OCI-M1 (cell line): ENCODE measurements around the gene ZNF32.

ENCODE experiments used
- DNase-seq: peaks from one replicate; lab custom pipeline; 2025; lab: John Stamatoyannopoulos, UW

ZNF32 gene

DNA sequence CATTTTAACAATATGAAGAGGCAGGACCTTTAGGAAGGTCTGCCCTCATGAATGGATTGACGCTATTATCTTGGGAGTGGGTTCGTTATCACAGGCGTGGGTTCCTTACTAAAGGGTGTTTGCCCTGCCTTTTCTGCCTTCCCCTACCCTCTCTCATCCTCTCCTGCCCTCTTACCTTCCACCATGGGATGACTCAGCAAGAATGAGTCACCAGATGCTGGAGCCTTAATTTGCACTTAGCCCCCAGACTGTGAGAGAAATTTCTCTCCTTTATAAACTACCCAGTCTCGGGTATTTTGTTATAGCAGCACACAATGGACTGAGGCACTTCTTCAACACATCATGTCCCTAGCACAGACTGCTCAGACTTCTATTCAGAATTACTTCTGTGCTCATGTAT lies 31.4 kb upstream of the ZNF32 start:
- DNase-seq, result peak; percentile 25

GRCh38 chr10:43679509-43679908 lies 30.8 kb upstream of the ZNF32 start:
- no peak for DNase-seq

DNA sequence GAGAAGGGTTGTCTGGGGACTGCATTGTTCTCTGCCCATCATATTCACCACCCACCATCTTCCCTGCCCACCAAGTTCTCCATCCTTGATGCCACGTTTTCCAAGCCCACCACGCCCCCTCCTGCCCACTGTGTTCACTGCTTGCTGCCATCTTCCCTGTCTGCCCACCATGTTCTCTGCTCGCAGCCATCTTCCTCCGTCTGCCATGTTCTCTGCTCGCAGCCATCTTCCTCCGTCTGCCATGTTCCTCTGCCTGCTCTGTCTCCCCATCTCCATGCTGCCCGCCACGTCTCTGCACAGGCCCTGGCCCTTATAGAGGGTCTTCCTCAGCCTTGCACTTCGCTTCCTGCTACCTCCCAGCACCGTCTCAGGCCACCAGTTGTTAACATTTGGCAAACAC lies 30.0 kb upstream of the ZNF32 start:
- DNase-seq, result no peak

- no peak for DNase-seq
These were observed 28.2 kb upstream of the ZNF32 start for GRCh38 chr10:43676901-43677300.

DNA sequence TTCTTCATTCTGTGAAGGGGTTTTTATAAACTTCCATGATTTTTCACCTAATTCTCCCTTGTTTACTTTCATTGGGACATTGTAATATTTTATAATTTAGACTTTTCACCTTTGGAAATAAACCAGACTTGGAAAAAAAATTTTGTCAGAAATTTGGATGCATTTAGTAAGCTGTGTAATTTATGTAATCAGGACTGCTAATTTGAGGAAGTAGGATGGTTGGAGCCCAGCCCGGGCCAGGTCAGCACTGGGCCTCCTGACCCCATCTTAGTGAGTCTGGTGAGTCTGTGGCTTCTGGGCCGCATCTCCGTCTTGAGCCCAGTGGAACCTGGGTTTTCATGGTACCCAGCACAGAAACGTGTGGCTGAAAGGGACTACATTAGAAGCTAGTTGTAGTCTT lies 27.6 kb upstream of the ZNF32 start:
- DNase-seq, result no peak

- DNase-seq, result no peak
These were observed 26.0 kb upstream of the ZNF32 start for GRCh38 chr10:43674553-43675210.

GRCh38 chr10:43673471-43673870 lies 24.8 kb upstream of the ZNF32 start:
- DNase-seq, result no peak

GRCh38 chr10:43671659-43672531 lies 23.2 kb upstream of the ZNF32 start:
- peak; percentile 81 for DNase-seq

- DNase-seq, result no peak
These were observed 20.7 kb upstream of the ZNF32 start for GRCh38 chr10:43669386-43669785.

DNA sequence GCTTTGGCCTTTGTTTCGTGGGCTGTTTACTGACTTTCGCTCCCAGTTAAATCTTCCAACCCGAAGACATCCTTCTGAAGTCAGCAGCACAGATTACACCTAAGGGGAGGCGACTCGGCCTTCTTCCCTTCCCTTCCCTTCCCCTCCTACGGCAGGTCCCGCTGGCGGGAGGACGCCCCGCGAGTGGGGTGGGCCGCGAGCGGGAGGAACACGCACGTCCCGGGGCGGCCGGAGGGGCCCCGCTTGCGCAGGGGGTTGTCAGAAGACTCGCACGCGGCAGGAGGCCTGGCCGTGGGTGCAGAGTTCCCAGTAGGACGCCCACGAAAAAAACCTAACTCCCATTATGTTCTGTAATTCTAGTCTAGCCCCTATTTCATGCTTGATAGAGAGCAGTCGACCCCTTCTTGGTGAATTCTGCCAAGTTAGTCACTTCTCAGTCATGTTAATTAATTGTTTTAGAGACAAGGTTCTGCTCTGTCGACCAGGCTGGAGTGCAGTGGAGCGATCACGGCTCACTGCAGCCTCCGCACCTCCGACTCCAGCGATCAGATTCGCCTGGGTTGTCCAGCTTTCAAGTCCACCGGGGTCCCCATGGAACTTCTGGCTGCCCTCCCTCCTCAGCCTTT lies 19.2 kb upstream of the ZNF32 start:
- no peak for DNase-seq

- DNase-seq, result no peak
These were observed 18.6 kb upstream of the ZNF32 start for GRCh38 chr10:43667317-43667731.

- DNase-seq, result no peak
These were observed 17.9 kb upstream of the ZNF32 start for GRCh38 chr10:43666552-43666951.

DNA sequence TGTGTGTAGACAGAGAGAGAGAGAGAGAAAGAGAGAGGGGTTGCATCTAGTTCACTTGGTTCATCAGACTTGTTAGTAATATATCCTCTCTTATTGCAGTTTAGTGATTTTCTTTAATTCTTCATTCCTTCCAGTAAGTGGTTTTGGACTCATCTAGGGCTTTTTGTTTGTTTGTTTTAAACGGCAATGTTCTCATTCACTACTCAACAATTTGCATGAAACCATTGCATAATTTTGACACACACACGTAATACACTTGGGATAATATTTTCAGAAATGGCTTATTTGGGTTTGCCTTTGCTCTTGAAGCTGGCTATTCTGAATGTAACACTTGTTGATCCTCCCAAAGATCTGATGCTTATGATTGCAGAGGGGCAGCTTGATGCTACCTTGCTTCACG lies 16.4 kb upstream of the ZNF32 start:
- no peak for DNase-seq

- no peak for DNase-seq
These were observed 9.5 kb upstream of the ZNF32 start for GRCh38 chr10:43658227-43658626.

DNA sequence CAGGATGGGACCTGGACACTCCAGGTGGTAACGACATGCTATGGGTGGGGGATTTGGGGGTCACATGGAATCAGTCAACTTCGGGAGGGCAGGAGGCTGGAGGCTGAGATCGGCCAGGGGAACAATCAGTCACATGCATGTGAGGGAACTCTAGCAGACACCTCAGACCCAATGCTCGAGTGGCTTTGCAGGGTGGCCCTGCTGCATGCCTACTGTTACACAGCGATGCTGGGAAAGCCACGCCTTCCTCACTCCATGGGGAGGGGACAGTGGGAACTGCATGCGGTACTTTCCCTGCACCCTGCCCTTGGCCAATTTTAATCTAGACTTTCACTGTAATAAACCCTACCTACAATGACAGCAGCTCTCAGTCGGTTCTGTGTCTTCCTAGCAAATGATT lies 6.6 kb upstream of the ZNF32 start:
- no peak for DNase-seq

- no peak for DNase-seq
These were observed 5.1 kb upstream of the ZNF32 start for GRCh38 chr10:43653746-43654145.

DNA sequence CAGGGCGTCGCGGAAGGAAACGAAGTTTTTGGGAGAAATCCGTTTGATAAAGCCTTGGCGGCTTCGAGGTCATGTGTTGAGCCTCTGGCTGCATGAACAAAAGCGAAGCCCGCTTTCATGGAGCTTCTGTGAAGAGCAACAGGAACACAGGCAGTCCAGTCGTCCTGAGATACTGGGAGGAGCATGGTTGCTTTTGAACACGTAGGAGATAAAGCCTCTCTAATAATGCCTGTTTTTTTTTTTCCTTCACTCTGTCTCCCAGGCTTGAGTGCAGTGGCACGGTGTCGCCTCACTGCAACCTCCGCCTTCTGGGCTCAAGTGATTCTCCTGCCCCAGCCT lies 473 bp upstream of the ZNF32 start:
- DNase-seq, result no peak

GRCh38 chr10:43648095-43648397 lies 635 bp downstream of the ZNF32 start:
- no peak for DNase-seq

DNA sequence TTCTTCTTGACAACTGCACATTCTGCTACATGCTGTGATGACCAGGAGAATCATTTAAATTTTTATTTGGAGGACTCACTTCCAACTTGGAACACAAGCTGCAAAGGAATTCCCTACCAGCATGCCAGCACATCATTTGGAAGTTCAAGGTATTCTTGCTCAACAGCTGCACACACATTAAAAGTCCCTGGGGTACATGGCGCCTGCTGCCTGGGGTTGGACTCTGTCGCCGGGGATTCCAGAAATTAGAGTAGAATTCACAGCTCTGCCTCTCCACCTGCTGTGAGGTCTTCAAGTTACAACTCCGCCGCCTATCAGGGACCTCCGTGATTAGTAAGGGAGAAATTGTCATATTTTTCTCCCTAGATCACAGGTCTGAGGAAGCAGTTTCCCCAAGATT lies 1.1 kb downstream of the ZNF32 start:
- DNase-seq, result no peak

DNA sequence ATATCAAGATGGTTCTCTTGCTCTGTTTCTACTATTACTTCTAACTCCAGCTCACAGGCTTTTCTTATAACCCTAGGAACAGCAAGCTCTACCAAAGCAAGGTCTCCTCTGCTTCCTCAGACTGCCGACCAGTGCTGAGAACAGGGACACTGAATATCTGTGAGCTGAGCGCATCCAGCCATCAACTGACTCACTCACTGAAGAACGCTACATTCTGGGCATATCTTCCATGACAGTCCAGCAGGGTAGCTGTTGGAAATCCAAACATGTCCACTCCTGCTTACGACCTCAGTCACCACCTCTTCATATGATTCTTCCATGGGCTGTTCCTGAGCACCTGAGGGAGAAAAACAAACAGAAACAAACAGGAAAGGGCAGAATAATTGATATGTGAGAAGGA lies 2.8 kb downstream of the ZNF32 start:
- no peak for DNase-seq

DNA sequence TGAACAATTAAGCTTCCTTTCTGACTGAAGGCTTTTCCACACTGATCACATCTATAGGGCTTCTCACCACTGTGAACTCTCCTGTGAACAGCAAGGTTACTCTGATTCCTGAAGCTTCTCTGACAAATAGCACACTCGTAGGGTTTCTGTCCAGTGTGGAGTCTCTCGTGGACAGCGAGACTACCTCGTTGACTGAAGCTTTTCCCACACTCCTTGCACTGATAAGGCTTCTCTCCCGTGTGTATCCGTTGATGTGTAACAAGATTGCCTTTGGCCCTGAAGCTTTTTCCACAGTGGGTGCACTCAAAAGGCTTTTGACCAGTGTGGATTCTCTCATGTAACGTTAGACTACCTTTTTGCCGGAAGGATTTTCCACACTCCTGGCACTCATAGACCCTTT lies 4.4 kb downstream of the ZNF32 start:
- peak; percentile 11 for DNase-seq

- no peak for DNase-seq
These were observed 8.1 kb downstream of the ZNF32 start for GRCh38 chr10:43640603-43641002.

GRCh38 chr10:43635816-43636215 lies 12.9 kb downstream of the ZNF32 start:
- DNase-seq, result peak; percentile 15

DNA sequence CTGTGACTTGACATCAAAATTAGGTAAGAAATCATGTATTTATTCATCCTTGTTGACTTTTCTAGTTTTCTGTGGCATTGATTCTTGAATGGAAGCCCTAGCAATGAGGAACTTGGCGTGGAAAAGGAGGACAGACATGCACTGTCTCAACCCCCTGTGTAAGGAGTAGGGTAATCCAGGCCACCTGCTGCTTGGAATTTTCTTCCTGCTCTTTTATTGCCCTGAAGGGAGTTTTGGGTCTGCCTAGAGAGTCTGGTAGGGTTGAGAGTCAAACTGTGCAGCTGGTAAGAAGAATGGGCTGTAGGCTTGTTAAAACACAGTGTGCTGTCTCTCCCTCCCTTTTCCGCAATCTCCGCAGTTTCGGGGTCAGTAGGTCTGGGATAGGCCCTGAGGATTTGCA lies 19.7 kb downstream of the ZNF32 start:
- DNase-seq, result no peak
